ENCODE results near the gene FIGNL1.

FIGNL1 gene

GRCh38 chr7:50472427-50472826, 22.3 kb upstream of the FIGNL1 start:
- no peak for DNase-seq (ENCODE audit: low read depth)
- H3K4me3 ChIP-seq (ENCODE audit: low read length) = no peak overlapping the region
- no peak for TF ChIP-seq CTCF (conservative IDR thresholded peaks at IDR 0.05; ENCODE audit: low read depth, low read length)

GRCh38 chr7:50471970-50472369, 21.8 kb upstream of the FIGNL1 start:
- DNase-seq (ENCODE audit: low read depth) = no peak
- H3K4me3 ChIP-seq (ENCODE audit: low read length) = no peak overlapping the region
- no peak for TF ChIP-seq CTCF (conservative IDR thresholded peaks at IDR 0.05; ENCODE audit: low read depth, low read length)

- H3K4me3 ChIP-seq (ENCODE audit: low read length) = no peak overlapping the region
Measured at GRCh38 chr7:50470250-50471163, 20.4 kb upstream of the FIGNL1 start.

GRCh38 chr7:50469181-50469580, 19.0 kb upstream of the FIGNL1 start:
- H3K4me3 ChIP-seq (ENCODE audit: low read length) = no peak overlapping the region
- TF ChIP-seq CTCF (conservative IDR thresholded peaks at IDR 0.05; ENCODE audit: low read depth, low read length) = no peak
- no peak for DNase-seq (ENCODE audit: low read depth)

More at GRCh38 chr7:50470250-50471163, 20.4 kb upstream of the FIGNL1 start:
- no peak for TF ChIP-seq CTCF (conservative IDR thresholded peaks at IDR 0.05; ENCODE audit: low read depth, low read length)
- no peak for DNase-seq (ENCODE audit: low read depth)

- no peak overlapping the region for H3K4me3 ChIP-seq (ENCODE audit: low read length)
- peak; percentile 86 for TF ChIP-seq CTCF (conservative IDR thresholded peaks at IDR 0.05; ENCODE audit: low read depth, low read length)
- DNase-seq (ENCODE audit: low read depth) = no peak
Measured at GRCh38 chr7:50467817-50468610, 17.9 kb upstream of the FIGNL1 start.

- no peak overlapping the region for H3K4me3 ChIP-seq (ENCODE audit: low read length)
- DNase-seq (ENCODE audit: low read depth) = no peak
- TF ChIP-seq CTCF (conservative IDR thresholded peaks at IDR 0.05; ENCODE audit: low read depth, low read length) = no peak
Measured at GRCh38 chr7:50466815-50467585, 16.9 kb upstream of the FIGNL1 start.

All from retinal pigment epithelial cell (primary cell).